ENCODE measurements around the gene COLEC11. TPM values are rescaled to one million over a fixed set of nuclear protein-coding genes. Genes with fewer than 3 reads are reported as not detected.
"Not testable (repeated sequence)": the region's sequence is repeated elsewhere in the genome, so short reads cannot be mapped to it uniquely, and the experiment has no call there.

COLEC11 gene
- total RNA-seq, 1 donor from 2014 or later = 2.3 TPM

DNA sequence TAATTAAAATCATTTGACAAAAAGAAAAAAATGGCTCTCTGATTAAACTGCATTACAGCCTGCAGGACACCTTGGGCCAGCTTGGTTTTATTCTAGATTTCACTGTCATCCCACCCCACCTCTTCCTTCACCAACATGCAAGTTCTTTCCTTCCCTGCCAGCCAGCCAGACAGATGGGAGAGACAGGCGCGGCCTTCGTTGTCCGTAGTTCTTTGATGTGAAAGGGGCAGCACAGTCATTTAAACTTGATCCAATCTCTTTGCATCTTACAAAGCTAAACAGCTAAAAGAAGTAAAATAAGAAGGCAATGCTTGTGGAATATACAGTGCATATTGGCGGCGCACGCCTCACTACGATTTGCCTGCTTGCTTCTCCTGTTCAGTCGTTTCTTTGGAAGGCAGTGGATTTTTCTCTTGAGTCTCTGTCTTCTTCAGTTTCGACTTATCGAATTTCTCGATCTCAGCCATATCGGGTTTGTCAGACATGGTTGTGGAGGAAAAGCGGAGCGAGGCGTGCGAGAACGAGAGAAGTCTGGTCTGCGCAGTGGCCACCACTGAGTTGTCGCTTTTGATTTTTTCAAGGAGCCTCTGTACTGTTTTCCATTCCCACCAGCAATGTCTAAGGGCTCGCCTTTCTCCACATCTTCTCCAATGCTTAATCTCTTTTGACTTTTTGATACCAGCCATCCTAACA, 22.4 kb downstream of the COLEC11 start:
- H3K36me3 Mint-ChIP-seq (ENCODE audit: low read depth, unreplicated experiment) = peaks cover under 1% of the 10 kb centered on the region
- peaks cover 13% of the 10 kb centered on the region for H3K9me3 Mint-ChIP-seq (ENCODE audit: unreplicated experiment)
- no peak for DNase-seq (ENCODE audit: low spot score)
- H3K4me1 Mint-ChIP-seq (ENCODE audit: unreplicated experiment) = no peaks in the 10 kb centered on the region
- no peak overlapping the region for H3K27ac Mint-ChIP-seq (ENCODE audit: unreplicated experiment)
- TF ChIP-seq, protein P1, sequence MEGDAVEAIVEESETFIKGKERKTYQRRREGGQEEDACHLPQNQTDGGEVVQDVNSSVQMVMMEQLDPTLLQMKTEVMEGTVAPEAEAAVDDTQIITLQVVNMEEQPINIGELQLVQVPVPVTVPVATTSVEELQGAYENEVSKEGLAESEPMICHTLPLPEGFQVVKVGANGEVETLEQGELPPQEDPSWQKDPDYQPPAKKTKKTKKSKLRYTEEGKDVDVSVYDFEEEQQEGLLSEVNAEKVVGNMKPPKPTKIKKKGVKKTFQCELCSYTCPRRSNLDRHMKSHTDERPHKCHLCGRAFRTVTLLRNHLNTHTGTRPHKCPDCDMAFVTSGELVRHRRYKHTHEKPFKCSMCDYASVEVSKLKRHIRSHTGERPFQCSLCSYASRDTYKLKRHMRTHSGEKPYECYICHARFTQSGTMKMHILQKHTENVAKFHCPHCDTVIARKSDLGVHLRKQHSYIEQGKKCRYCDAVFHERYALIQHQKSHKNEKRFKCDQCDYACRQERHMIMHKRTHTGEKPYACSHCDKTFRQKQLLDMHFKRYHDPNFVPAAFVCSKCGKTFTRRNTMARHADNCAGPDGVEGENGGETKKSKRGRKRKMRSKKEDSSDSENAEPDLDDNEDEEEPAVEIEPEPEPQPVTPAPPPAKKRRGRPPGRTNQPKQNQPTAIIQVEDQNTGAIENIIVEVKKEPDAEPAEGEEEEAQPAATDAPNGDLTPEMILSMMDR (IDR thresholded peaks at IDR 0.05; ENCODE audit: unreplicated experiment) = no peak
- H3K4me3 Mint-ChIP-seq (ENCODE audit: unreplicated experiment) = no peak overlapping the region
- H3K27me3 Mint-ChIP-seq (ENCODE audit: unreplicated experiment) = peaks cover 4% of the 10 kb centered on the region

DNA sequence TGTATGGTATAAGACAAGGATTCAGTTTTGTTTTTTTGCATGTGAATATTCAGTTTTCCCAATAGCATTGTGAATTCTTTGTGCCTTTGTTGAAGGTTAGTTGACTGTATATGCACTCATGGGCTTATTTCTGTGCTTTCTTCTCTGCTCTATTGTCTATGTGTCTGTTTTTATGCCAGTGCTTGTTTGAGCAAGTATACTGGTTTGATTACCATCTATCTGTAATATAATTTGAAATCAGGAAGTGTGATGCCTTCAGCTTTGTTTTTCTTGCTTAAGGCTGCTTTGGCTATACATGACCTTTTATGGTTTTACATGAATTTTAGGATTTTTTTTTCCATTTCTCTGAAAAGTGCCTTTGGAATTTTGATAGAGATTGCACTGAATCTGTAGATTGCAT, 23.5 kb downstream of the COLEC11 start:
- peaks cover 4% of the 10 kb centered on the region for H3K27me3 Mint-ChIP-seq (ENCODE audit: unreplicated experiment)
- no peak for DNase-seq (ENCODE audit: low spot score)
- H3K9me3 Mint-ChIP-seq (ENCODE audit: unreplicated experiment) = peaks cover 13% of the 10 kb centered on the region
- H3K4me1 Mint-ChIP-seq (ENCODE audit: unreplicated experiment) = no peaks in the 10 kb centered on the region
- no peak overlapping the region for H3K4me3 Mint-ChIP-seq (ENCODE audit: unreplicated experiment)
- no peaks in the 10 kb centered on the region for H3K36me3 Mint-ChIP-seq (ENCODE audit: low read depth, unreplicated experiment)
- H3K27ac Mint-ChIP-seq (ENCODE audit: unreplicated experiment) = no peak overlapping the region
- TF ChIP-seq, protein P1 (IDR thresholded peaks at IDR 0.05; ENCODE audit: unreplicated experiment) = no peak

DNA sequence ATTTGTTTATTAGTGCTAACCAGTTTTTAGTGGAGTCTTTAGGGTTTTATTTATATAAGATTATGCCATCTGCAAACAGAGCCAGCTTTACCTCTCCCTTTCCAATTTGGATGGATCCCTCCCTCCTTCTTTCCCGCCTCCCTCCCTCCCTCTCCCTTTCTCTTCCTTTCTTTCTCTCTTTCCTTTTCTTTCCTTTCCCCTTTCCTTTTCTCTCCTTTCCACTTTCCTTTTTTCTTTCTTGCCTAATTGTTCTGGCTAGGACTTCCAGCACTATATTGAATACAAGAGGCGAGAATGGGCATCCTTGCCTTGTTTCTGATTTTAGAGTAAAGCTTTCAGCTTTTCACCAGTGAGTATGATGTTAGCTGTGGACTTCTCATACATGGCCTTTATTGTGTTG, 24.1 kb downstream of the COLEC11 start:
- H3K27ac Mint-ChIP-seq (ENCODE audit: unreplicated experiment) = no peak overlapping the region
- H3K9me3 Mint-ChIP-seq (ENCODE audit: unreplicated experiment) = peaks cover 13% of the 10 kb centered on the region
- peaks cover 4% of the 10 kb centered on the region for H3K27me3 Mint-ChIP-seq (ENCODE audit: unreplicated experiment)
- no peaks in the 10 kb centered on the region for H3K4me1 Mint-ChIP-seq (ENCODE audit: unreplicated experiment)
- no peak for DNase-seq (ENCODE audit: low spot score)
- TF ChIP-seq, protein P1 (IDR thresholded peaks at IDR 0.05; ENCODE audit: unreplicated experiment) = no peak
- H3K36me3 Mint-ChIP-seq (ENCODE audit: low read depth, unreplicated experiment) = no peaks in the 10 kb centered on the region
- H3K4me3 Mint-ChIP-seq (ENCODE audit: unreplicated experiment) = no peak overlapping the region

- not testable (repeated sequence) for H3K27ac Mint-ChIP-seq (ENCODE audit: unreplicated experiment); H3K27me3 Mint-ChIP-seq (ENCODE audit: unreplicated experiment); H3K36me3 Mint-ChIP-seq (ENCODE audit: low read depth, unreplicated experiment); H3K4me1 Mint-ChIP-seq (ENCODE audit: unreplicated experiment); DNase-seq (ENCODE audit: low spot score); H3K4me3 Mint-ChIP-seq (ENCODE audit: unreplicated experiment)
- H3K9me3 Mint-ChIP-seq (ENCODE audit: unreplicated experiment) = peaks cover 13% of the 10 kb centered on the region
These were observed 24.7 kb downstream of the COLEC11 start for GRCh38 chr2:3619661-3620060.

GRCh38 chr2:3620834-3621233, 25.9 kb downstream of the COLEC11 start:
- Mint-ChIP-seq H3K27ac (ENCODE audit: unreplicated experiment) (no peak overlapping the region), H3K4me1 (ENCODE audit: unreplicated experiment) (no peaks in the 10 kb centered on the region), H3K4me3 (ENCODE audit: unreplicated experiment) (no peak overlapping the region), H3K27me3 (ENCODE audit: unreplicated experiment) (peaks cover 6% of the 10 kb centered on the region), H3K36me3 (ENCODE audit: low read depth, unreplicated experiment) (no peaks in the 10 kb centered on the region), H3K9me3 (ENCODE audit: unreplicated experiment) (peaks cover 10% of the 10 kb centered on the region)
- TF ChIP-seq, protein P1 (IDR thresholded peaks at IDR 0.05; ENCODE audit: unreplicated experiment) = no peak
- no peak for DNase-seq (ENCODE audit: low spot score)

All from endothelial cell (in vitro differentiated cells).